ENCODE results near the gene EZH1.

GRCh38 chr17:42678951-42679491 is 65.8 kb downstream of the EZH1 start:
- TF ChIP-seq, protein P1, sequence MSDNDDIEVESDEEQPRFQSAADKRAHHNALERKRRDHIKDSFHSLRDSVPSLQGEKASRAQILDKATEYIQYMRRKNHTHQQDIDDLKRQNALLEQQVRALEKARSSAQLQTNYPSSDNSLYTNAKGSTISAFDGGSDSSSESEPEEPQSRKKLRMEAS (CRISPR knock-in tag; IDR thresholded peaks at IDR 0.05): no peak
- TF ChIP-seq, protein P2, sequence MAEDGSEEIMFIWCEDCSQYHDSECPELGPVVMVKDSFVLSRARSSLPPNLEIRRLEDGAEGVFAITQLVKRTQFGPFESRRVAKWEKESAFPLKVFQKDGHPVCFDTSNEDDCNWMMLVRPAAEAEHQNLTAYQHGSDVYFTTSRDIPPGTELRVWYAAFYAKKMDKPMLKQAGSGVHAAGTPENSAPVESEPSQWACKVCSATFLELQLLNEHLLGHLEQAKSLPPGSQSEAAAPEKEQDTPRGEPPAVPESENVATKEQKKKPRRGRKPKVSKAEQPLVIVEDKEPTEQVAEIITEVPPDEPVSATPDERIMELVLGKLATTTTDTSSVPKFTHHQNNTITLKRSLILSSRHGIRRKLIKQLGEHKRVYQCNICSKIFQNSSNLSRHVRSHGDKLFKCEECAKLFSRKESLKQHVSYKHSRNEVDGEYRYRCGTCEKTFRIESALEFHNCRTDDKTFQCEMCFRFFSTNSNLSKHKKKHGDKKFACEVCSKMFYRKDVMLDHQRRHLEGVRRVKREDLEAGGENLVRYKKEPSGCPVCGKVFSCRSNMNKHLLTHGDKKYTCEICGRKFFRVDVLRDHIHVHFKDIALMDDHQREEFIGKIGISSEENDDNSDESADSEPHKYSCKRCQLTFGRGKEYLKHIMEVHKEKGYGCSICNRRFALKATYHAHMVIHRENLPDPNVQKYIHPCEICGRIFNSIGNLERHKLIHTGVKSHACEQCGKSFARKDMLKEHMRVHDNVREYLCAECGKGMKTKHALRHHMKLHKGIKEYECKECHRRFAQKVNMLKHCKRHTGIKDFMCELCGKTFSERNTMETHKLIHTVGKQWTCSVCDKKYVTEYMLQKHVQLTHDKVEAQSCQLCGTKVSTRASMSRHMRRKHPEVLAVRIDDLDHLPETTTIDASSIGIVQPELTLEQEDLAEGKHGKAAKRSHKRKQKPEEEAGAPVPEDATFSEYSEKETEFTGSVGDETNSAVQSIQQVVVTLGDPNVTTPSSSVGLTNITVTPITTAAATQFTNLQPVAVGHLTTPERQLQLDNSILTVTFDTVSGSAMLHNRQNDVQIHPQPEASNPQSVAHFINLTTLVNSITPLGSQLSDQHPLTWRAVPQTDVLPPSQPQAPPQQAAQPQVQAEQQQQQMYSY (CRISPR knock-in tag; IDR thresholded peaks at IDR 0.05): no peak
- no peak for TF ChIP-seq TEAD1 (CRISPR knock-in tag; IDR thresholded peaks at IDR 0.05)
- no peak for TF ChIP-seq CTCF (IDR thresholded peaks at IDR 0.05)
- TF ChIP-seq NR2C2 (CRISPR knock-in tag; IDR thresholded peaks at IDR 0.05): no peak
- no peak for TF ChIP-seq ESRRA (CRISPR knock-in tag; IDR thresholded peaks at IDR 0.05; ENCODE audit: borderline replicate concordance)
- TF ChIP-seq SP1 (CRISPR knock-in tag; conservative IDR thresholded peaks at IDR 0.05): no peak
- no peak for TF ChIP-seq ZNF532 (CRISPR knock-in tag; IDR thresholded peaks at IDR 0.05; ENCODE audit: borderline replicate concordance)
- TF ChIP-seq, protein P3, sequence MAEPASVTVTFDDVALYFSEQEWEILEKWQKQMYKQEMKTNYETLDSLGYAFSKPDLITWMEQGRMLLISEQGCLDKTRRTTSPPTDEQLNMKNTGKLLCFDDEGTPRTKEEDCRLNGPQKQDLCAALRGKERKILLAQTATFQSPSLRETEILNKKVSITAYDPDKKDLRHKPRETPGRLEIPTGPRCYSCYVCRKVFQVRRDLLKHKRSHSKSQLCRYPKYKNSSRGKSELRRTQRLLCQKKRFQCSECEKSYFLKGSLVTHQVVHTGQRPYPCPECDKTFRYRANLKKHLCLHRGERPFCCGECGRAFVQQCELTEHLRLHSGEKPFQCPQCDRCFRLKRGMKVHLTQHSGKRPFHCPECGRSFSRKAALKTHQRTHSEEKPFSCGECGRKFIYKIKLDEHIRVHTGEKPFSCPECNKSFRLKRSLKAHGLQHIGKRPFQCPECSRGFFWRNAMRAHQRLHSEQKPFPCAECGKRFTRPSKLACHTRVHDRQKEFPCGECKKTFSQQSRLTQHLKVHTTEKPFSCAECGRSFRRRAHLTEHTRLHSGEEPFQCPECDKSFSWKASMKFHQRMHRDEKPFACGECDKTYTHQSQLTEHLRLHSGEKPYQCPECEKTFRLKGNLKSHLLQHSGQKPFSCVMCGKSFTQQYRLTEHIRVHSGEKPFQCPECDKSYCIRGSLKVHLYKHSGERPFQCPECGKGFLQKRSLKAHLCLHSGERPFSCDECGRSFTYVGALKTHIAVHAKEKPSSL (CRISPR knock-in tag; conservative IDR thresholded peaks at IDR 0.05): no peak
- TF ChIP-seq TCF7 (CRISPR knock-in tag; IDR thresholded peaks at IDR 0.05; ENCODE audit: low read depth): no peak

Data from WTC11 (cell line).